Middle frontal gyrus (tissue), 1 donor: ENCODE results near the gene NSF.
"Not testable (repeated sequence)": the region's sequence is repeated elsewhere in the genome, so short reads cannot be mapped to it uniquely, and the experiment has no call there.

Experiments
- DNase-seq: peaks from one replicate; pipeline ENCODE4 v3.0.0-alpha.2; 2015; ENCODE audit warnings: low spot score; ENCODE audit errors: extremely low spot score

The NSF gene

GRCh38 chr17:46773676-46774075 lies 183.2 kb downstream of the NSF start:
- DNase-seq = no peak

- no peak for DNase-seq
Measured at GRCh38 chr17:46774108-46774737, 183.8 kb downstream of the NSF start.

DNA sequence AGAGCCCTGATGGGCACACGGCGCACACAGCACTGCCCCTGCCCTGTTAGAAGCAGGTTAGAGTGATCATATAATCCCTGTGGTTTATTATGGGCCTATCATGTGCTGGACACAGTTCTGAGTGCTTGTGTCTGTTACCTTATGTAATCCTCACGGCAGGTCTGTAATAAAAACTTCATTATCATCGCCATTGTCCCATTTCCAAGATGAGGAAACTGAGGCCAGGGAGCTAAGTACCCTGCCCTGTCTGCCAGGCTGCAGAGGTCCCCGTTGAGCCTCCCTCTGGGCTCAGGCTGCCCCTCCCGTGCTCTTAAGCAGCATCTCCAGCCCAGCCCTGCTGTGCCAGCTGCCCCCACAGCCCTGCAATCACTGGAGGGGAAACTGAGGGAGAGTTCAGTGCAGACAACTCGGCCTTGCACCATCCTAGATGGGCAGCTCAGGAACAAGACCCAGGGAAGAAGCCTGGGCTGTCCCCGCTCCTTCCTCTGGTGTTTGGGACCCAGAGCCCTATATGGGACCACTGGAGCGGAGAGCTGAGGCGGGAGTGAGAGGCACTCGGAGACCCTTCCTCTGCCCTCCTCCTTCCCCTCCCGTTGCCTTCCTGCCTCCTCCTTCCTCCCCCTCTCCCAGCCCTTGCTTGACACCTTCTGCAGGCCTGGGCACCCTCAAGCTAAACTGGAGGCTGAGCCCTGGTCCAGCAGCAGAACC lies 186.0 kb downstream of the NSF start:
- no peak for DNase-seq

- DNase-seq = no peak
Measured at GRCh38 chr17:46777943-46778915, 187.8 kb downstream of the NSF start.

DNA sequence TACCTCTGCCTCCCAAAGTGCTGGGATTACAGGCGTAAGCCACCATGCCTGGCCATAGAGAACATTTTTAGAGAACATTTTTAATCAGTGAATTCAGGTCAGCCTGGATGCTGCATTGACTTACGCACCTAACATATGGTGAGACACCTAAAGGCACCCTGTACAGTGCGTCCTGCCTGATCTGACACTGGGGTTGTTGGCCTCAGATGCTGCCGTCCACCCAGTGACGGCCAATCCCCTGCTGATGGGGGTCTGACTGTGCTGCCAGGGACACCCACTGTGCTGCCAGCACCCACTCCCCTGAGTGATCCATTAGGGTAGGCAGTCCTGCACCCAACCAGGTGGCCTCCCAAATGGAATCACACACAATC lies 189.5 kb downstream of the NSF start:
- DNase-seq = no peak

- no peak for DNase-seq
Measured at GRCh38 chr17:46782250-46782953, 191.9 kb downstream of the NSF start.

- DNase-seq = no peak
Measured at GRCh38 chr17:46783031-46783593, 192.6 kb downstream of the NSF start.

DNA sequence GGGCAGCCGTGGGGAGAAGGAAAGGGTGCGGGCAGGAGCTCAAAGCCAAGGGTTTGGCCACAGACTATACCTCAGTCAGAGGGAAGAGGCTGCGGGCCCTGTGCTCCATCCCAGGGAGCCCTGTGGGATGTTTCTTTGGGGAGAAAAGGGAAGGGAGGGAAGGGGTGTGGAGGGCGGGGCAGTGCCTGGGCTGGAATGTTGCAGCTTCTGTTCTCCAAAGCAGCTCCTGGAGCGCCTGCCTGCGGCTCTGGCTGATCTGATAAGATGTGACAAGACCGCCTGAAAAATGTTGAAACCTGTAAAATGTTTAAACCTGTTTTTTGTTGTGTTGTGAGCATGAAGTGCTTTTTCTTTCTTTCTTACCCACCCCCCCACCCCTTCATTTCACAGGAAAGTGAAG lies 195.2 kb downstream of the NSF start:
- DNase-seq = no peak

DNA sequence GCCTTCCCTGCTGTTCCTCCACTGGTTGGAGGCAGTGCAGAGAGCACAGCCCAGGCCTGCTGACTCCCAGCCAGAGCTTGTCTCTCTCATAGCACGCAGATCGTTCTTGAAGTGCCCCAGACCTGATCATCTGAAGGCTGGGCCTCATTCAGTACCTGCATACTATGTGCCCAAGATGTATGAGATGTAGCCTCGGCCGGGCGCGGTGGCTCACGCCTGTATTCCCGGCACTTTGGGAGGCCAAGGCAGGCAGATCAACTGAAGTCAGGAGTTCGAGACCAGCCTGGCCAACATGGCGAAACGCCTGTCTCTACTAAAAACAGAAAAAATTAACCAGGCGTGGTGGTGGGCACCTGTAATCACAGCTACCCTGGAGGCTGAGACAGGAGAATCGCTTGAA lies 197.0 kb downstream of the NSF start:
- no peak for DNase-seq

- DNase-seq = no peak
Measured at GRCh38 chr17:46788300-46788699, 197.8 kb downstream of the NSF start.

DNA sequence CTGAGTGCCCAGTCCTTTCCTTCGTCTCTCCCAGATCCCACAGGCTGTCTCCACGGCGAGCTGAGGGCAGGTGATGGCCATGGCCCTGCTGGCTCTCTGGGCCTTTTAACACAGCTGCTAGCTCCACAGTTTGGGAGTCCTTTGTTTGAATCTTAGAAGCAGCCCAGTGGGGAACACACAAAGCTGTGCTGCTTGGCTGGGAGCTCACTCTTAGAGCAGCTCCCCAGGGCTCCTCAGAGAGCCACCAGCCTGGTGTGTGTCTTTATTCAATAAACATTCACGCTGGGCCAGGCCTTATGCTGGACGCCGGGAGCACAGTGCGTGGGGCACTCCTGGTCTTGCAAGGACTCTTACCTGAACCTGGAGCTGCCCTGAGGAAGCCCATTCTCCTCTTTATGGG lies 198.3 kb downstream of the NSF start:
- DNase-seq = no peak

- no peak for DNase-seq
Measured at GRCh38 chr17:46789610-46790009, 199.1 kb downstream of the NSF start.

DNA sequence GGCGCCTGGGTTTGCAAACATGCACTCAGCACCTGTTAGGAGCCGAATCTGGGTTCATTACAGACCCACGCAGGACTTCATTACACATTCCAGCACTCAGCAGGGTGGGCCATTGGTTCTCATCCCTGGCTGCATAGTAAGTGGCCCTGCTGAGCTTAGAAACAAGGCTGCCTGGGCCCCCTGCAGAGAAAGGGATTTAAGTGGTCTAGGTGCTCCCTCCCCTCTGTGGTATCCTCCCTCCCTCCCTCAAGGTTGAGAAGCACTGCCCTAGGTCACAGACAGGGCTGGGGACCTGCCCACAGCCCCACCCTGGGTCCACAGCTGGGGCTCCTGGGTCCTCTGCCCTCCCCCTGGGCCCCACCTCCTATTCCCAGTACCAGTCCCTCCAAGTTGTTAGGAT lies 199.7 kb downstream of the NSF start:
- DNase-seq = no peak

DNA sequence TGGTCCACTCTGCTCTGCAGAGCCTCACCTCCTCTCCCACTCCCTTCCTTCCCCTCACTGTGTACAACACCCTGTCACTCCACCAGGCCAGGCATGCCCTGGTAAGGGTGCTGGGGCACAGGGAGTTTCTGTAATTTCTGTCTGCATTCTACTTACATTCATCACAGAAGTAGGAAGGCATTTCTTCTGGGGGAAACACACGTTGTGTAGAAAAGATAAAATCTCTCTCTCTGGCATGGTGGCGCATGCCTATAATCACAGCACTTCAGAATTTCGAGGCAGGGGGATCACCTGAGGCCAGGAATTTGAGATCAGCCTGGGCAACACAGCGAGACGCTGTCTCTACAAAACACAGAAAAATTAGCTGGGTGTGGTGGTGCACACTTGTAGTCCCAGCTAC lies 201.1 kb downstream of the NSF start:
- no peak for DNase-seq

- no peak for DNase-seq
Measured at GRCh38 chr17:46792071-46792470, 201.6 kb downstream of the NSF start.

DNA sequence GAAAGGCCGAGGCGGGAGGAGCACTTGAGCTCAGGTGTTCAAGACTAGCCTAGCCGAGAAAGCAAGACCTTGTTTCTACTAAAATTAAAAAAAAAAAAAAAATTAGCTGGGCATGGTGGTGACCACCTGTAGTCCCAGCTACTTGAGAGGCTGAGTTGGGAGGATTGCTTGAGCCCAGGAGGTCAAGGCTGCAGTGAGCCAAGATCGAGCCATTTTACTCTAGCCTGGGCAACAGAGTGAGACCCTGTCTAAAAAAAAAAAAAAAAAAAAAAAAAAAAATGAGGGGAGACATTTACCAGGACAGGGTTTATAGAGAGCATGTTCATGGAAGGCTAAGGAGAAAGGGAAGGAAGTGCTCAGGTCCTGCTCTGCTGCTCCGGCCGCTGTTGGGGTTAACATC lies 202.6 kb downstream of the NSF start:
- DNase-seq = not testable (repeated sequence)

DNA sequence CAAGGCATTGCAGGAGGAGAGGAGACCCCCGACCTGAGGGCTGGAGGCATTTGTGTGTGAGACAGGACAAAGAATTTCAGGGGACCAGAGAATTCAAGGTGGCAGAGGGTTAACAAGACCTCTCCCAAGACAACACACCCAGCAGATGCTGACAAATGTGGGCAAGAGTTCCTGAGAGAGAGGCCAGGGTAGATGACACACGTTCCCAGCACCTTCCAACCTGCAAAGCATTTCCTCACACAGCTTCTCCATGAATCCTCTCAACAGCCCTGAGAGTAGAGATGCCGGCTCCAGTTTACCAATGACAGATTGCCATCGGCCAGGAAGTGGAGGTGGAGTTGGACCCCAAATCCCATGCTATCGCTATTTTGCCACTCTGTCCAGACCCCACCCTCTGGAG lies 203.1 kb downstream of the NSF start:
- no peak for DNase-seq

- DNase-seq = no peak
Measured at GRCh38 chr17:46794318-46794717, 203.8 kb downstream of the NSF start.

- no peak for DNase-seq
Measured at GRCh38 chr17:46795379-46795952, 205.0 kb downstream of the NSF start.

DNA sequence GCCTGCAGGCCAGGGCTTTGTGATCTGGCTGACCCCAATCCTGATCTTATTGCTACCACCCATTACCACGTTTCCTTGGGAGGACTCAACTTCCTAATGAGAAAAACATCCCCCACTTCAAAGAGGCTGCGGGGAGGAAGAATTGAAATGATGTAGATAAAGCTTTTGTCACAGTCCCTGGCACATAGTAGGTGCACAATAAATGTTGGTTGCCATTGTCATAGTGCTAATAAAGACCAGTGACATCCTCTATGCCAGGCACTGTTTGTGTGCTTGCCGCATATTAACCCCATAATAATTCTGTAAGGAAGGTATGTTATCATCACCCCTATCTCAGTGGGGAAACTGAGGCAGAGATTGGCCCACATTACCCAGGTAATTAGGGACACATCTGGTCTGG lies 205.6 kb downstream of the NSF start:
- DNase-seq = no peak

DNA sequence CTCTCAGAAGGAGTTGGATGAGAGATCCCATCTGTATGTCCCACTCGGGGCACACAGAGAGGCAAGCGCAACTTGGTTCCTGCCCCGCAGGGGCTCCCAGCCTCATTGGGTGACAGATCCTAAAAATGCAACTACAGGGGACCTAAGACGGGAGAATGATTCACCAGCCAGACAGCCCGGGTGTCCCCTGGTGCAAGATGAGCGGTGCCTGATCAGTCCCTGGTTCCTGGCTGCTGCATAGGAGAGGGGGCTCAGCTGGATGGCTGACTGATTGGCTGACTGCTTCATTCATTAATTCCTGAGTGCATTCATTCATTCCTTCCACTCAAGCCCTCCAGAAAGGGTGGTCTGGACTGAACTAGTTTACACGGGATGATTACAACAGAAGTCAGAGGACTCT lies 206.1 kb downstream of the NSF start:
- DNase-seq = no peak
